Measurements from ENCODE around the gene FBXL16.

The FBXL16 gene

DNA sequence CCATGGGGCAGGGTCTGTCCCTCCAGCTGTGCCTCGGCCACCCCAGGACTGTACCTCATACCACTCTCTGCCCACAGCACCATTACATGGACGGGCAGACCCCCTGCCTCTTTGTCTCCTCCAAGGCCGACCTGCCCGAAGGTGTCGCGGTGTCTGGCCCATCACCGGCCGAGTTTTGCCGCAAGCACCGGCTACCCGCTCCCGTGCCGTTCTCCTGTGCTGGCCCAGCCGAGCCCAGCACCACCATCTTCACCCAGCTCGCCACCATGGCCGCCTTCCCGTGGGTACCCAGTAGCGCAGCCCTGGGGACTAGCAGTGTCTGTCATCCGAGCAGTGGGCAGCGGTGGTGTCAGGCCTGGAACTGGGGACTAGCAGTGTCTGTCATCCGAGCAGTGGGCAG is 32.8 kb downstream of the FBXL16 start:
- no peak overlapping the region for H3K4me3 ChIP-seq (IDR thresholded peaks at IDR 0.05; ENCODE audit: insufficient read depth, low read depth, low read length)
- H2AFZ ChIP-seq (ENCODE audit: low read depth): no peak overlapping the region
- peaks cover 3% of the 10 kb centered on the region; the same call in 1 of the 2 replicates for H3K36me3 ChIP-seq (ENCODE audit: insufficient read depth)
- H3K4me1 ChIP-seq (ENCODE audit: low read depth, poor library complexity, severe bottlenecking): peaks cover 8% of the 10 kb centered on the region
- TF ChIP-seq, protein P1, sequence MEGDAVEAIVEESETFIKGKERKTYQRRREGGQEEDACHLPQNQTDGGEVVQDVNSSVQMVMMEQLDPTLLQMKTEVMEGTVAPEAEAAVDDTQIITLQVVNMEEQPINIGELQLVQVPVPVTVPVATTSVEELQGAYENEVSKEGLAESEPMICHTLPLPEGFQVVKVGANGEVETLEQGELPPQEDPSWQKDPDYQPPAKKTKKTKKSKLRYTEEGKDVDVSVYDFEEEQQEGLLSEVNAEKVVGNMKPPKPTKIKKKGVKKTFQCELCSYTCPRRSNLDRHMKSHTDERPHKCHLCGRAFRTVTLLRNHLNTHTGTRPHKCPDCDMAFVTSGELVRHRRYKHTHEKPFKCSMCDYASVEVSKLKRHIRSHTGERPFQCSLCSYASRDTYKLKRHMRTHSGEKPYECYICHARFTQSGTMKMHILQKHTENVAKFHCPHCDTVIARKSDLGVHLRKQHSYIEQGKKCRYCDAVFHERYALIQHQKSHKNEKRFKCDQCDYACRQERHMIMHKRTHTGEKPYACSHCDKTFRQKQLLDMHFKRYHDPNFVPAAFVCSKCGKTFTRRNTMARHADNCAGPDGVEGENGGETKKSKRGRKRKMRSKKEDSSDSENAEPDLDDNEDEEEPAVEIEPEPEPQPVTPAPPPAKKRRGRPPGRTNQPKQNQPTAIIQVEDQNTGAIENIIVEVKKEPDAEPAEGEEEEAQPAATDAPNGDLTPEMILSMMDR (conservative IDR thresholded peaks at IDR 0.05; ENCODE audit: low read depth, low read length): no peak
- H3K4me2 ChIP-seq: no peak overlapping the region
- H4K20me1 ChIP-seq (ENCODE audit: insufficient read depth): no peaks in the 10 kb centered on the region
- peaks cover 19% of the 10 kb centered on the region for H3K79me2 ChIP-seq (ENCODE audit: insufficient read depth, low read depth)
- no peak overlapping the region for H3K27ac ChIP-seq
- H3K27me3 ChIP-seq (ENCODE audit: insufficient read depth, low read depth): no peaks in the 10 kb centered on the region
- H3K9ac ChIP-seq: no peak overlapping the region

DNA sequence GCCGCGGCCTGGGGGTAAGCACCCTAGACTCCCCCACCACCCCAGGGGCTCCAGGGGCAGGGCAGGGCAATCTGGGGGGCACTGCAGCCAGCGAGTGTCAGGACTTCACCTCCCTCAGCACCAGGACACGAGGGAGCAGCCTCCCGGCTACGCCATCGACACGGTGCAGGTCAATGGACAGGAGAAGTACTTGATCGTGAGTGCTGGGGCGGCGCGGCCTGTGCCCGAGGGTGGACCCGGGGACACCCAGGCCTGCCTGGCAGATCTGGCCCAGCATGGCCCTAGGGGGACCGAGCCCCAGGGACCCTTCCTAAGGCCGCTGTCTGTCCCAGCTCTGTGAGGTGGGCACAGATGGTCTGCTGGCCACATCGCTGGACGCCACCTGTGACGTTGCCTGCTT is 33.2 kb downstream of the FBXL16 start:
- H3K27ac ChIP-seq: no peak overlapping the region
- no peaks in the 10 kb centered on the region for H3K27me3 ChIP-seq (ENCODE audit: insufficient read depth, low read depth)
- no peak overlapping the region for H2AFZ ChIP-seq (ENCODE audit: low read depth)
- peaks cover 19% of the 10 kb centered on the region for H3K79me2 ChIP-seq (ENCODE audit: insufficient read depth, low read depth)
- H3K36me3 ChIP-seq (ENCODE audit: insufficient read depth): peaks cover 3% of the 10 kb centered on the region; the same call in 1 of the 2 replicates
- TF ChIP-seq, protein P1 (conservative IDR thresholded peaks at IDR 0.05; ENCODE audit: low read depth, low read length): no peak
- H3K4me1 ChIP-seq (ENCODE audit: low read depth, poor library complexity, severe bottlenecking): peaks cover 12% of the 10 kb centered on the region
- H4K20me1 ChIP-seq (ENCODE audit: insufficient read depth): no peaks in the 10 kb centered on the region
- no peak overlapping the region for H3K4me2 ChIP-seq
- H3K4me3 ChIP-seq (IDR thresholded peaks at IDR 0.05; ENCODE audit: insufficient read depth, low read depth, low read length): no peak overlapping the region
- no peak overlapping the region for H3K9ac ChIP-seq

DNA sequence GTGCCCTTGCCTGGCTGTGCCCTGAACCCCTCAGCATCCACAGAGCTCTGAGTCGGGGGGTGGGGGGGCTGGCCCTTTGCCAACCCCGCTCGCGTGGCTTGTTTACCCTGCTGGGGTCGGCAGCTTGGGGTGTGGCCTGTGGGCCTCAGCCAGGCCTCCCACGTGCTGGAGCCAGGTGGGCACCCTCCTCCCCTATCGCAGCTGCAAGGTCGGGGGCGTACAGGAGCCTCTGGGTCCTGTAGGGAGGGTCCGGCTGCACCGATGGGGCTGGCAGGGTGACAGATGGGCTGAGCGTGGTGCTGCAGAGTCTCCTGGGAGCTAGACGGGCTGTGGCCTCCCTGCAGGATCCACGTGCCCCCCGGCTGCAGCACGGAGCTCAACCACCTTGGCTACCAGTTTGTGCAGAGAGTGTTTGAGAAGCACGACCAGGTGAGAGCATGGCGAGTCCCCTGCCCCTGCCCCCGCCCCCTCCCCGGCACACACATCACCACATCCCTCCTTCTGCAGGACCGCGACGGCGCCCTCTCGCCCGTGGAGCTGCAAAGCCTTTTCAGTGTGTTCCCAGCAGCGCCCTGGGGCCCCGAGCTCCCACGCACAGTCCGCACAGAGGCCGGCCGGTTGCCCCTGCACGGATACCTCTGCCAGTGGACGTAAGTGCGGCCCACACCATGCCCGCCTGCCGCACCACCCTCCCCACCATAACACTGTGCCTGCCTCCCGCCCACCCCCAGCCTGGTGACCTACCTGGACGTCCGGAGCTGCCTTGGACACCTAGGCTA is 34.1 kb downstream of the FBXL16 start:
- Histone ChIP-seq H3K27me3 (ENCODE audit: insufficient read depth, low read depth) (no peaks in the 10 kb centered on the region), H3K4me1 (ENCODE audit: low read depth, poor library complexity, severe bottlenecking) (peaks cover 13% of the 10 kb centered on the region), H2AFZ (ENCODE audit: low read depth) (no peak overlapping the region), H3K79me2 (ENCODE audit: insufficient read depth, low read depth) (peaks cover 19% of the 10 kb centered on the region), H3K9ac (no peak overlapping the region), H3K4me3 (IDR thresholded peaks at IDR 0.05; ENCODE audit: insufficient read depth, low read depth, low read length) (no peak overlapping the region), H3K27ac (no peak overlapping the region), H3K36me3 (ENCODE audit: insufficient read depth) (peaks cover 3% of the 10 kb centered on the region; the same call in 1 of the 2 replicates), H4K20me1 (ENCODE audit: insufficient read depth) (no peaks in the 10 kb centered on the region), H3K4me2 (no peak overlapping the region)
- TF ChIP-seq, protein P1 (conservative IDR thresholded peaks at IDR 0.05; ENCODE audit: low read depth, low read length): no peak

DNA sequence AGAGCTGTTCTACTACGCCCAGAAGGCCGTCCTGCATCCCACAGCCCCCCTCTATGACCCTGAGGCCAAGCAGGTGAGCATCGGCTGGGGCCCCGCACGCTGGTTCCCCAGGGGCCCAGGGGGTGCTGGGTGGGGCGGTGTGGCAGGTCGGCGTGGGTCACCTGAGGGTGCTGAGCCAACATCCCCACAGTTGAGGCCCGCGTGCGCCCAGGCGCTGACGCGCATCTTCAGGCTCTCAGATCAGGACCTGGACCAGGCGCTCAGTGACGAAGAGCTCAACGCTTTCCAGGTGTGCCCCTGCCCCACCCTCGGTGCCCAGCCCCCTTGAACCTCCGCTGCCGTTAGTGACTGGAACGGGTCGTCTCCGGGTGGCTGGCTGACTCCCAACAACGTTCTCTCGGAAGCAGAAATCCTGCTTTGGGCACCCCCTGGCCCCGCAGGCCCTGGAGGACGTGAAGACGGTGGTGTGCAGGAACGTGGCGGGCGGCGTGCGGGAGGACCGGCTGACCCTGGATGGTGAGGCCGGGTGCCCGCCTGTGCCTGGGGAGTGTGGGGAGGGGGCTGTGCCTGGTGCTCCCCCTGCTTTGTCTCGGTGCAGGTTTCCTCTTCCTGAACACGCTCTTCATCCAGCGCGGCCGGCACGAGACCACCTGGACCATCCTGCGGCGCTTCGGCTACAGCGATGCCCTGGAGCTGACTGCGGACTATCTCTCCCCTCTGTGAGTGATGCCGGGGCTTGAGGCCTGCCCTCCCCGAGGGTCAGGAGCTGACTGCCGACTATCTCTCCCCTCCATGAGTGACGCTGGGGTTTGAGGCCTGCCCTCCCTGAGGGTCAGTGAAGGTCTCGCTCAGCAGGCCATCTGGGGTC is 34.9 kb downstream of the FBXL16 start:
- H4K20me1 ChIP-seq (ENCODE audit: insufficient read depth): no peaks in the 10 kb centered on the region
- no peaks in the 10 kb centered on the region for H3K27me3 ChIP-seq (ENCODE audit: insufficient read depth, low read depth)
- H3K79me2 ChIP-seq (ENCODE audit: insufficient read depth, low read depth): peaks cover 19% of the 10 kb centered on the region
- TF ChIP-seq, protein P1 (conservative IDR thresholded peaks at IDR 0.05; ENCODE audit: low read depth, low read length): no peak
- peaks cover 3% of the 10 kb centered on the region; the same call in 1 of the 2 replicates for H3K36me3 ChIP-seq (ENCODE audit: insufficient read depth)
- no peak overlapping the region for H3K27ac ChIP-seq
- peaks cover 13% of the 10 kb centered on the region for H3K4me1 ChIP-seq (ENCODE audit: low read depth, poor library complexity, severe bottlenecking)
- H3K4me2 ChIP-seq: no peak overlapping the region
- no peak overlapping the region for H3K4me3 ChIP-seq (IDR thresholded peaks at IDR 0.05; ENCODE audit: insufficient read depth, low read depth, low read length)
- H3K9ac ChIP-seq: no peak overlapping the region
- no peak overlapping the region for H2AFZ ChIP-seq (ENCODE audit: low read depth)
